Endometrial microvascular endothelial cells (primary cell): ENCODE results near the gene SLC10A1. TPM values are rescaled to one million over a fixed set of nuclear protein-coding genes. Genes with fewer than 3 reads are reported as not detected.

Source experiments
- in situ Hi-C: cut with HindIII; loops from 2 replicates; pipeline ENCODE4 v1.10.0; 2017; ENCODE audit warnings: low sequenced_read_pairs, low pct_unique_long_range_greater_than_20kb; ENCODE audit errors: inconsistent ontology term
- total RNA-seq: library from RNA; depleted of rRNA; stranded (reverse); fragments of >200 nt; gene quantifications from one replicate; pipeline ENCODE4 v1.2.3, GENCODE V29; 2015; ENCODE audit errors: inconsistent ontology term

SLC10A1 gene
- total RNA-seq, 1 donor from 2014 or later, result not detected

DNA sequence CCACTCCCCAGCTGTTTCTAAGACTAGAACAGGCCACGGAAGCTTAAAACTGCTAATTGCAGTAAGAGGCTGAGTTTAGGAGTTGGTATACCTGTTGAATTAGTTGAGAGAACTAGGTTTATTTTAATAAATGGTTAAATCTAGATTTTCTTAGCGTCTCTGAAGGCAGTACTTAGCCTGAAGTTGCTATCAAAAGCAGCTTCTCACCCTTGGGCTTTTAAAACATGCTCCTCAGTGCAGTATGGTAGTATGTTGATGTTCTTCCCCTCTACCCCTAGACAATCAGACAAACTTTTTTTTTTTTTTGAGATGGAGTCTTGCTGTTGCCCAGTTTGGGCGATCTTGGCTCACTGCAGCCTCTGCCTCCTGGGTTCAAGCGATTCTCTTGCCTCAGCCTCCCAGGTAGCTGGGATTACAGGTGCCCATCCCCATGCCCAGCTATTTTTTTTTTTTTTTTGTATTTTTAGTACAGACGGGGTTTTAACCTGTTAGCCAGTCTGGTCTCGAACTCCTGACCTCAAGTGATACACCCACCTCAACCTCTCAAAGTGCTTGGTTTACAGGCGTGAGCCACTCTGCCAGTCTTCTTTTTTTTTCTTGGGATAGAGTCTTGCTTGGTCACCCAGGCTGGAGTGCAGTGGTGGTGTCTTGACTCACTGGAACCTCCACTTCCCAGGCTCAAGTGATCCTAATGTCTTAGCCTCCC is 23.3 kb downstream of the SLC10A1 start:
- in situ Hi-C loops, result no loop called here

DNA sequence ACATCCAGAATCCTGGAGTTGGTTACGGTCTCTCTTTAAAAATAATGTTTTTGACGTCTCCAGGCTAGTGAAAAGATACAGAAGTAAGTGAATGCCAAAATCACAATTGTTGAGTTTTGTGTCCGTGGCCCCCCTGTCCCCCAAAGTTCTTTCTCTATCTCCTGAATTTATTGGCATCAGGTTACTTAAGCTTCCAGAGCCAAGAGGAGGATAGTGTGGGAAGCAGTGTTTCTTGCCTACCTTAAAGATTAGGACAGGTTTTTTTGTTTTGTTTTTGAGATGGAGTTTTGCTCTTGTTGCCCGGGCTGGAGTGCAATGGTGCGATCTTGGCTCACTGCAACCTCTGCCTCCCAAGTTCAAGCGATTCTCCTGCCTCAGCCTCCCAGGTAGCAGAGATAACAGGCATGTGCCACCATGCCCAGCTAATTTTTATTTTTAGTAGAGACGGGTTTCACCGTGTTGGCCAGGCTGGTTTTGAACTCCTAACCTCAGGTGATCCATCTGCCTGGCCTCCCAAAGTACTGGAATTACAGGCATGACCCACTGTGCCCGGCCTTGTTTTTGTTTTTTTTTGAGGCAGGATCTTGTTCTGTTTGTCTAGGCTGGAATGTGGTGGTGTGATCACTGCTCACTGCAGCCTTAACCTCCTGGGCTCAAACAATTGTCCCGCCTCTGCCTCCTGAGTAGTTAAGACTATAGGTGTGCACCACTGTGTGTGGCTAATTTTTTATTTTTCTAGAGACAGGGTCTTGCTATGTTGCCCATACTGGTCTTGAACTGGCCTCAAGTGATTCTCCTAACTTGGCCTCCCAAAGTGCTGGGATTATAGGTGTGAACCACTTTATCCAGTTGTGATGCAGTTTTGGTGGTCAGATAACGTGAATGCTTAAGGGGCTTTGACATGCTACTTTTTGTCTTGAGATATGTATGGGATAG is 24.7 kb downstream of the SLC10A1 start:
- in situ Hi-C loops, result no loop called here

DNA sequence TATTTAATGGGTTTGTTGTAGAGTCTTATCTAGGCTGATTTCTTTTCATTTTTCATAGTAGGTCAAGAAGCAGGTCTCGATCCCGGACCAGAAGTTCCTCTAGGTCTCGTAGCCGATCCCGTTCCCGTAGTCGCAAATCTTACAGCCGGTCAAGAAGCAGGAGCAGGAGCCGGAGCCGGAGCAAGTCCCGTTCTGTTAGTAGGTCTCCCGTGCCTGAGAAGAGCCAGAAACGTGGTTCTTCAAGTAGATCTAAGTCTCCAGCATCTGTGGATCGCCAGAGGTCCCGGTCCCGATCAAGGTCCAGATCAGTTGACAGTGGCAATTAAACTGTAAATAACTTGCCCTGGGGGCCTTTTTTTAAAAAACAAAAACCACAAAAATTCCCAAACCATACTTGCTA is 25.9 kb downstream of the SLC10A1 start:
- in situ Hi-C loops, result no loop called here

DNA sequence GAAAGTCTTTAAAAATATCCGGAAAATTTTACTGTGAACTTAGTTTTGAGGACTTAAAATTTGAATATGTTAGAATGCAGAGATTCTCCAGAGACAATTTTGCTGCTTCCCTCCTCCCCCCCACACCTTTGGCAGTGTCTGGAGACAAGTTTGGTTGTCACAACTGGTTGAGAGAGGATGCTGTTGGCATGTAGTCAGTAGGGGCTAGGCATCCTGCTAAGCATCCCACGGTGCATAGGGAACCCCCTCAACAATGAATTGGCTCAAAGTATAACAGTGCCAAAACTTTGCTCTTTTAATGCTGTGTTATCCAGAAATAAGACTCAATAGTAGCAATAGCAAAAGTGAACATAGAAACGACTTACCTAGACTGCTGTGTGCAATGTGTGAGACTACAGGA is 26.5 kb downstream of the SLC10A1 start:
- in situ Hi-C loops, result no loop called here

DNA sequence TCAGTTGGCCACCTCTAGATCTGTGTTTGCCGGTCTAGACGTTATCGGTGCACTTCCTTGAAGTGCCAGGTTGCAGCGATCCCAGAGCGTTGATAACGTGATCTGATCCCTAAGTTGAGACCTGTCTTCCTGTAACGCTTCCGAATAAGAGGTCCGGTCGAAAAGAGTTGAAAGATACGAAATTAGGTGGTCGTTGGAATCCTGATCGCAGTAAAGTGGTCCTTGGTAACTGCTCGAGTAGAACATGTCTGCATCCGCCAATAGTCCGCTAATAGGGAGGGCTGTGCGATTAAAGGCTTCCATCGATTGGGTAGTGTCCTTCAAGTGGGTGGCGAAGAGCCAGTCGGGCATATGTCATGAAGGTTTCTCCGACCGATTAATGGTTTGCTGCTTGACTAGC is 27.4 kb downstream of the SLC10A1 start:
- in situ Hi-C loops, result no loop called here

DNA sequence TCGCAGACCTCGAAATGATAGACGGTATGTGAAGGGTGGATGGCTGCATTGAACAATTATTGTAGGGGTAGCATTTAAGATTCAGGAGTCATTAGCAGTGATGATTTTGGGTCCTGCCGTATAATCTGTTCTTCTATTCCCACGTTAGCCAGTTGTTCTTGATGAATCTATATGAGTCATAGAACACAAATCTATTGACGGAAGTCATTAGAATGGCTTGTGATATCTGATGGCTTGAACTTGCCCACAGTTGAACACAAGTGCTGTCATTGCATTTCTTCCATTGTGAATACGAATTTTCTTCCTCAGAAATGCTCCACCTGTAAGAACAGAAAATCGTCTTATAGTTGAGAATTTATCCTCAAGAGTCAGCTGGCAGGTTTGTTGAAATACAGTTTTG is 28.2 kb downstream of the SLC10A1 start:
- in situ Hi-C loops, result no loop called here

DNA sequence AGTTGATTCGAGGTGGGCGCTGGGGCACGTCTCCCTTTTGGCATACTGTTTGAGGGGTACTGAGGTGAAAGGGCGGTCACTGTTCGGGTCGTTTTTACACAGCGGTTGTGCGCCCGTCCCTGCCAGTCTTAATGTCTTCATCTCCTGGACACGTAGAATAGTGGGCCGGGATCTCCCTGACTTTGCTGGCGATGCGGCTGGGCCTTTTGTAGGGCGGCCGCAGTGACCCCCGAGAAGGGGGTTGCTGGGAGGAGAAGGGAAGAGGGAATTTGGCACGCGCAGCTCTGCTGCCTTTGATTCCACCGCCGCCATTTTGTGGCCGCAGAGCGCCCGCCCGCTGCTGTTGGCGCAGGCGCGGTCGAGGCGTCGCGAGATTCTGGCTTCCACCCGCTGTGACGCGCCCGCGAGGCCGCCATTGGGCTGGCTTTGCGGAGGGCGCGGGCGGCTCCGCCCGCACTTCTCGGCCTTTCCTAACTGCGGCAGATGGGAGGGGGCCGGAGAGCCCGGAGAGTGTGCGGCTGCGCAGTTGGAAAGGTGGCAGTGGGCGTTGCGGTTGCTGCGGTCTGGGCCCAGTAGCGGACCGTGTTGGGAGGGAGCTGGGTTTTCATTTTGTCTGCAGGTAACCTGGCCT is 29.6 kb downstream of the SLC10A1 start:
- in situ Hi-C loops, result no loop called here

DNA sequence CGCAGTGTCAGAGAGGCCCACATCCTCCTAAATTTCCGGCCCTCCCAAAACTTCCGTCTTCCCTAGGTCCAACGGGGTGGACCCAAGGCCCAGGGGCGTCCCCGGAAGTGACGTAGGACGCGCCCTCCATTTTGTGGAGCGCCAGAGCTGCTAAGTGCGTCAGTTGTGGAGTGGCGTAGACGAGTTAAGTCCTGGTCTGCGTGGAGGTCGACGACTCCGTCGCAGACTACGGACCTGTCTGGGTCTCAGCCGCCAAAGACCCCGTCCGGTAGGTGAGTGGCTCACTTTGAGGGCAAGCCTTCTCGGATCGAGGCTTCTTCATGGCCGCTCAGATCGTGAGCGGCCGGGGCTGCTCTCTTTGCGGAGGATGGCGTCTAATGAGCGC is 30.1 kb downstream of the SLC10A1 start, which contains the start of gene SRSF5:
SRSF5 (plus strand) TSS at position 159 of the 385 bp plus-strand sequence. CDS start 1,015 bp downstream, outside the sequence.
- in situ Hi-C loops, result no loop called here

DNA sequence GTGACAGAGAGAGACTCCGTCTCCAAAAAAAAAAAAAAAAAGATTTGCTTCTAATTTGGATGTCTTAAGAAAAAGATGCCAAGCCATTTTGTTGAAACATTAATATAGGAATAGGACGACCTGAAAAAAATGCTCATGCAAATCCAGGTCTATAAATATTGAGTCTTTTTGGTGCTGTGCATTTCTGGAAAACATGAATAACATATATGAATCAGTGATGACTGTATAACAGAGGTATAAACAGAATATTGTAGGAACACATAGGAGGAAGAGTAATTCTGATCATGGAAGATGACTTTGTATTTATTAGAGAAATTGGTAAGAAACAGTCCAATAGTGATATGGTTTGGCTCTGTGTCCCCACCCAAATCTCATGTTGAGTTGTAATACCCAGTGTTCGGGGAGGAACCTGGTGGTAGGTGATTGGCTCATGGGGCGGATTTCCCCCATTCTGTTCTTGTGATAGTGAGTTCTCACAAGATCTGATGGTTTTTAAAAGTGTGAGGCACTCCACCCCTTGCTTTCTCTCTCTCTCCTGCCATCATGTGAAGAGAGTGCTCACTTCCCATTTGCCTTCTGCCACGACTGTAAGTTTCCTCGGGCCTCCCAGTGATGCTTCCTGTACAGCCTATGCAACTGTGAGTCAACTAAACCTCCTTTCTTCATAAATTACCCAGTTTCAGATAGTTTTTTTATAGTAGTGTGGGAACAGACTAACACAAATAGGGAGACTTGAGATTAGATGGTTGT is 33.1 kb downstream of the SLC10A1 start:
- in situ Hi-C loops, result no loop called here

DNA sequence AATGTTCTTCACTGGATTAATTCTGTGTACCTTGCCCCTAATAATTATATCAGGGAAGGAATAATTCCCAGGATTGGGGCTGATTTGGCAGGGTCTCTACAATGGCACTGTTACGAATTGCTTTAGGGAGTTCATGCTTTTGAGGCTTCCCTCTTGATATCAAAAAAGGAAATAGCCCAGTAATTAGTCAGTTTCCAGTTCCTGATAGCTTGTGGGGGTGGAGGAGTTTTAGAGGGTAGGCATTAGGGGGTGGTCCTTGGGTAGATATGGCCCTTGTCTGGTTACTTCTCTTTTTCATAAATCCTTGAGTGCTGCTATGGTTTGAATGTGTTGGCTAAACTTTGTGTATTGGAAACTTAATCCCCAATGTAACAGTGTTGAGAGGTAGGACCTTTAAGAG is 36.2 kb downstream of the SLC10A1 start:
- in situ Hi-C loops, result no loop called here

DNA sequence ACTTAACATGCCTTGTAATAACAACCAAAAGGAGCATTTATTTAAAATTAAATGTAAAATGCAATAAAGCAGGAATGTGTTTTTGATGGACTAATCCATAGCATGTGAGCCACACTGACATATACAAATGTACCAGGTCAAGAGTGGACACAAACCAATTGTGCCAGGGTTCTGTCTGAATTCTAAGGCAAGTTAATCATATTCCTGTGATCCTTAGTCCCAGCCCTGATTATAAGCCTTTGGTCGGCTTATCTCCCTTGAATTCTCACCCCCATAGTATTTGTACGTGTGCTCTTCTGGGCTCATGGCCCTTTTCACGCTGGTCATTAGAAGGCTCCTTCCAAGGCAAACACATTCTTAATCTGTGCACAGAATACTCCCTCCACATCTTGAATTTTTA is 40.7 kb downstream of the SLC10A1 start:
- in situ Hi-C loops, result no loop called here

DNA sequence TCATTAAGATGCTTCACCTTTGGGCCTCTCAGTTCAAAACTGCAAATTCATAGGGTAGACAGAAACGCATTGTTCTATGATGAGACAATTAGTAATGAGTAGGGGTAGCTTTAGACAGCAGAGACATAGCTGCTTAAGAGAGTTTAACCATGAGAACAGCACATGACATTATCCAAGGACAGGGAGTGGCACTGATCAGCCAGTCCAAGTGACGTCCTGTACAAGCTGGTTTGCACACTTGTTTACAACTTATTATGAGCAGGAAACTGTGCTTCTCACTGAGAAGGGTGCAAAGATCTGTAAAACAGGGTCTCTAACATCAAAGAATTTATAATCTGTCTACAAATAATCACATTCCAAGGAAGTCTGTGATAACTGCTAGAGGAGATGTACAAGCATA is 41.3 kb downstream of the SLC10A1 start:
- in situ Hi-C loops, result no loop called here

DNA sequence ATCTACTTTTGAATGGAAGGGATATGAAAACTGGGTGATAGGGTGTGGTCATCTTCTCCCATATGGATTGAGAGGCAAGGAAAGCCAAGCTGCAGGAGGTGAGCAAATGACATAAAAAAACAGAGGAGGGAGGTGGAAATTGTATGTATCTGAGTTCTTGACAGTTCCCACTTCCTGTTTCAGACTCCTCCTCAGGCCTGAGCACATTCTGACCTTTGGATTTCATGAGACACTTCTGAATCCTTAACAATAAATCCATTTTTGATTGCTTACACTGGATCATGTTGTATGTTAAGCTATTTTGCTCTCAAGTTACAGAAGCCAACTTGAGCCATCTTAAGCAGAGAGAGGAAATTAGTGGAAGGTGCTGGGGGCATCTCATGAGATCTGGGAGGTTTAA is 41.7 kb downstream of the SLC10A1 start:
- in situ Hi-C loops, result no loop called here

DNA sequence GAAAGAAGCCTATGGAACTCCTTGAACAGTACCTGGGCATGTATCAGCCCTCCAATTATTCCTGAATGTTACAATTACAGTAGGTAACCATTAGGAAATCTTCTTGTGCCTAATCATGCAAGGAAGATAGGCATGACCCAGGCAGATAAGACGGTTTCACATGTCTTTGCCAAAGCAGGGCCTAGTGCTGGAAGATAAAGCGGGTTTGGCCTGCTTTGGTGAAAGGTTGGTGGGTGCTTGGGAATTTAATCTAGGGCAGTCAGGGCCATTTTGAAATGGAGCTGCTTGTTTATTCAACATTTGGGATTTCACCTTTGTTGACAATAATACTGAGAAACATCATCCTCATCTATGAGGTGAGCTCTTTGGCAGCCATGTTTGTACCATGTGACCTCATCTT is 42.6 kb downstream of the SLC10A1 start:
- in situ Hi-C loops, result no loop called here

DNA sequence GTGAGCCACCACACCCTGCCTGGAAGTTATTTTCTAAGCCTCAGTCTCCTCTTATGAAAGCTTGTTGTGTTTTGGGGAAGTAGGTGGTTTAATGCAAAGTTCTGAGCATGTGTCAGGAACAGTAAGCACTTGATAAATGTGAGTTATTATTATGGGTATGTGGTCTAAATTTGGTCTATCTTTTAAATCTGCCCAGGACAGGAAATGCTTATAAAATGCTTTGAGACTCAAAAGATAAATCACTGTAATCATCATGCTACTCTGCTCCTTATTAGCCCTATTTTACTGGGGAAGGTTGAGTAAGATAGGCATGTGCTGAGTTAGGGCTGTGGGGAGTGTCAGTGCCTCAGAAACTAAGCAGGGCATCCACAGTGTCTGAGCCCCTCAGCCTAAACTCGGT is 43.2 kb downstream of the SLC10A1 start:
- in situ Hi-C loops, result no loop called here

DNA sequence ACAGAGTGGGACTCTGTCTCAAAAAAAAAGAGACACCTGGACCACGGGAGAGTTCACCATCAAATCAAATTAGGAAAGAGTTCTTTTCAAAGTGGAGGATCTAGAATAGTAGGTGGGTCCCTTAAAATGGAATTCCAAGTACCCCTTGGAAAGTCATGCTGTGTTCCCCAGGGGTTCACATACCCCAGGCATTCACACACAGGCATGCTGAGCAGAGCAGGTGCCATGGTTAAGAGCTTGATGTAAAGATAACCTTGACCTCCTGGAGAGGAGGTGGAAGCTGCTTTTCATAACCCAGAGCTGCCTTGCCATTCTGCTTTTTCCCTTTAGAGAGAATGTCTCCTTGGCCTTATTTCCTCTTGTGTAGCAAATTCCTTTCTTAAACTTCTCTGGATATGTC is 44.3 kb downstream of the SLC10A1 start:
- in situ Hi-C loops, result no loop called here

DNA sequence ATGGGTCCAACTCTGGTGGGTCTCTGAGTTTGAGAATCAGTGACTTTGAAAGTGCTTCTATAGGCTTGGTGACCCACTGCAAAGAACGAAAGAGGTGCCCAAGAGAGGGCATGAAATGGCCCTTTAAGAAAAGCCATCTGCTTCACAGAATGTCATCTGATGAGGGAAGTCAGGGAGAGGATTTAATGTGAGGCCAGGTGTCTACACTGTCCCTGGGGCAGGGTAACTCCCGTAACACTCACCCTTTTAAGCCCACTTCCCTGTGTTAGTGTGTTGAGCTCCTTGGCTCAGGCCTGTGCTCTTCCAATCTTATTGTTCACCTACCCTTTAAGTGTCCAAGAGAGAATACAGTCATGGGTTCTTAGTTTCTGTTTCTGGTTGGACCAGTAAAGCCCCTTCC is 46.5 kb downstream of the SLC10A1 start:
- in situ Hi-C loops, result no loop called here

DNA sequence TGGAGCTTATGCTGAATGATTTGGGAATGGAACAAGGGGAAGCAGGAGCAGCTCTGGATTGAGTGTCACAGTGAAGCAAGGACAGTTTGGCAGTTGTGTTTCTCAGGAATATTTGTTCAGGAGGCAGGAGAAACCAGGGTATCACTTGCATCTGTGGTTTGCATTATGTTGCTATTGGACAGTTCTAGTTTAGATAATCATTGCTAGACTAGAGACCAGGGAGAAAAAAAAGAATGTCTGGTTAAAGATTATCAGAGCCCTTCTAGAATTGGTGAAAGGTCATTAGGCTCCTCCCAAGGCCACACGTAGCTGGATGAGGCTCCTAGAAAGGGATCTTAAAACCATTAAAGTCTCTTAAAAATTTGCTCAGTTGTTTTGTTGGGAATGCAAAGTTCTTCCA is 47.1 kb downstream of the SLC10A1 start:
- in situ Hi-C loops, result no loop called here

DNA sequence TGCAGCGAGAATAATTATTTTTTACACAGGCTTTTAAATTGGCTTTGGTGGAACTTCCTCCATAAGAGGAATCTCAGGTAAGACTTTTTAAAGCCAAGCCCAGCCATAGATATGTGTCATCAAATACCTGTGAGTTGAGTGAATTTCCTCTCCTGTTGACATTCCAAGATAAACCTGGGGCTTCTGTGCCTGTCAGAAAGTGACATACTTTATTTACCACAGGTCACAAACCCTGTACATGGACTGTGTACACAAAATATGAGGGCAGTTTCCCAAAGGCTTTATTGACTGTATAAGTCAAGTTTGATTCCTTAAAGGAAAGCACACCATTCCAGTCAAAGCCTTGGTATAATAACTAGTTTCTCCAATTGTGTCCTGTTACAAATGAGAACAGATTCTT is 56.0 kb downstream of the SLC10A1 start:
- in situ Hi-C loops, result no loop called here
